Mucosa of descending colon (tissue), 3 donors: ENCODE data around the gene HS3ST1. TPM values are rescaled to one million over a fixed set of nuclear protein-coding genes. Genes with fewer than 3 reads are reported as not detected.

Experiments used
- ATAC-seq: fragments of 200-7000 bp; cut with Tn5 transposase; one replicate; pipeline ENCODE4 v1.9.1; 2020; ENCODE audit warnings: mild to moderate bottlenecking, moderate library complexity
- DNase-seq, 3 donors: peaks; one replicate each; pipeline ENCODE4 v3.0.0-alpha.2; 2020
- H3K36me3 ChIP-seq: fragments of 200-600 bp; one replicate; pipeline ENCODE4 v1.8.0; 2021; ENCODE audit warnings: low read depth, mild to moderate bottlenecking
- H3K4me1 ChIP-seq: fragments of 200-600 bp; one replicate; pipeline ENCODE4 v1.8.0; 2021; ENCODE audit warnings: low read depth, mild to moderate bottlenecking
- H3K4me3 ChIP-seq: fragments of 200-600 bp; one replicate; pipeline ENCODE4 v1.8.0; 2021; ENCODE audit warnings: mild to moderate bottlenecking
- H3K9me3 ChIP-seq: fragments of 200-600 bp; one replicate; pipeline ENCODE4 v1.8.0; 2021; ENCODE audit warnings: mild to moderate bottlenecking
- CTCF ChIP-seq: fragments of 200-600 bp; IDR thresholded peaks from one replicate; pipeline ENCODE4 v1.8.0; 2022; ENCODE audit warnings: antibody characterized with exemption, mild to moderate bottlenecking
- intact Hi-C, 2 donors: fragments of 100-400 bp; cut with DNase I in 1 of 2; cut with micrococcal nuclease in 1 of 2; formaldehyde crosslinking; loops; one replicate each; pipeline versions ENCODE4 v1.11.0 to v1.11.1; 2022; cut with DNase I, micrococcal nuclease
- total RNA-seq, 3 donors: library from RNA; stranded (reverse); fragmentation: NEBNext Ultra II Directional in 2 of 3; extraction: Animal tissue kit (Norgen Biotek cat#: 25700) in 2 of 3; gene quantifications; one replicate each; pipeline versions ENCODE4 v1.2.1 to v1.2.4, GENCODE V29; 2021 to 2023
- donor health status: DM: no; HTN: no; CAD: no; lungs with moderate emphysema.
- donor health status: DM: no; HTN: no; CAD: no.
- donor health status: DM: no; HTN: yes; CAD: no.

Gene HS3ST1
- total RNA-seq, 3 donors from 2014 or later: 4.0 to 6.3 (median 5.5) TPM

- Histone ChIP-seq H3K9me3 (no peaks in the 10 kb centered on the region), H3K4me3 (peak overlapping the region; percentile 33), H3K36me3 (no peaks in the 10 kb centered on the region), H3K4me1 (peaks cover 11% of the 10 kb centered on the region)
- ATAC-seq (peak; percentile 95), DNase-seq (peak; percentile 90 to 95 (median 93))
- TF ChIP-seq CTCF: peak; percentile 80
- intact Hi-C loops: loop anchor here (10.0 kb wide), 1 partner anchor 844 kb away; no protein-coding TSS in a partner anchor
Measured at GRCh38 chr4:11428899-11429698, 405 bp upstream of the HS3ST1 start.

GRCh38 chr4:11427121-11427996 is 1.3 kb downstream of the HS3ST1 start:
- intact Hi-C loops: loop anchor here (10.0 kb wide), 1 partner anchor 843 kb away; no protein-coding TSS in a partner anchor
- no peaks in the 10 kb centered on the region for H3K9me3 ChIP-seq
- peak in 2 of 3 donors; percentile 34 to 52 for DNase-seq
- no peaks in the 10 kb centered on the region for H3K36me3 ChIP-seq
- no peak for ATAC-seq
- no peak overlapping the region for H3K4me3 ChIP-seq
- no peak for TF ChIP-seq CTCF
- H3K4me1 ChIP-seq: peaks cover 11% of the 10 kb centered on the region

GRCh38 chr4:11426731-11427120 is 2.0 kb downstream of the HS3ST1 start:
- intact Hi-C loops: loop anchor here (10.0 kb wide), 1 partner anchor 842 kb away; no protein-coding TSS in a partner anchor
- no peak for TF ChIP-seq CTCF
- ATAC-seq: no peak
- Histone ChIP-seq H3K4me1 (peaks cover 11% of the 10 kb centered on the region), H3K4me3 (no peak overlapping the region), H3K36me3 (no peaks in the 10 kb centered on the region), H3K9me3 (no peaks in the 10 kb centered on the region)
- no peak for DNase-seq

- no peaks in the 10 kb centered on the region for H3K36me3 ChIP-seq
- no peak for TF ChIP-seq CTCF
- intact Hi-C loops: loop anchor here (10.0 kb wide), 1 partner anchor 841 kb away; no protein-coding TSS in a partner anchor
Measured at GRCh38 chr4:11426003-11426402, 2.7 kb downstream of the HS3ST1 start.

GRCh38 chr4:11424856-11425255 is 3.8 kb downstream of the HS3ST1 start:
- DNase-seq: no peak
- no peak for TF ChIP-seq CTCF
- no peak for ATAC-seq
- Histone ChIP-seq H3K4me3 (no peak overlapping the region), H3K9me3 (no peaks in the 10 kb centered on the region), H3K36me3 (no peaks in the 10 kb centered on the region), H3K4me1 (peaks cover 4% of the 10 kb centered on the region)
- intact Hi-C loops: loop anchor here (10.0 kb wide), 1 partner anchor 840 kb away; no protein-coding TSS in a partner anchor

More at GRCh38 chr4:11426003-11426402, 2.7 kb downstream of the HS3ST1 start:
- no peak overlapping the region for H3K4me3 ChIP-seq
- H3K9me3 ChIP-seq: no peaks in the 10 kb centered on the region
- DNase-seq (no peak), ATAC-seq (no peak)
- peaks cover 8% of the 10 kb centered on the region for H3K4me1 ChIP-seq
